ENCODE data around the gene TAC1.
"Not testable (repeated sequence)": the region's sequence is repeated elsewhere in the genome, so short reads cannot be mapped to it uniquely, and the experiment has no call there.

The TAC1 gene, protein sequence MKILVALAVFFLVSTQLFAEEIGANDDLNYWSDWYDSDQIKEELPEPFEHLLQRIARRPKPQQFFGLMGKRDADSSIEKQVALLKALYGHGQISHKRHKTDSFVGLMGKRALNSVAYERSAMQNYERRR

DNA sequence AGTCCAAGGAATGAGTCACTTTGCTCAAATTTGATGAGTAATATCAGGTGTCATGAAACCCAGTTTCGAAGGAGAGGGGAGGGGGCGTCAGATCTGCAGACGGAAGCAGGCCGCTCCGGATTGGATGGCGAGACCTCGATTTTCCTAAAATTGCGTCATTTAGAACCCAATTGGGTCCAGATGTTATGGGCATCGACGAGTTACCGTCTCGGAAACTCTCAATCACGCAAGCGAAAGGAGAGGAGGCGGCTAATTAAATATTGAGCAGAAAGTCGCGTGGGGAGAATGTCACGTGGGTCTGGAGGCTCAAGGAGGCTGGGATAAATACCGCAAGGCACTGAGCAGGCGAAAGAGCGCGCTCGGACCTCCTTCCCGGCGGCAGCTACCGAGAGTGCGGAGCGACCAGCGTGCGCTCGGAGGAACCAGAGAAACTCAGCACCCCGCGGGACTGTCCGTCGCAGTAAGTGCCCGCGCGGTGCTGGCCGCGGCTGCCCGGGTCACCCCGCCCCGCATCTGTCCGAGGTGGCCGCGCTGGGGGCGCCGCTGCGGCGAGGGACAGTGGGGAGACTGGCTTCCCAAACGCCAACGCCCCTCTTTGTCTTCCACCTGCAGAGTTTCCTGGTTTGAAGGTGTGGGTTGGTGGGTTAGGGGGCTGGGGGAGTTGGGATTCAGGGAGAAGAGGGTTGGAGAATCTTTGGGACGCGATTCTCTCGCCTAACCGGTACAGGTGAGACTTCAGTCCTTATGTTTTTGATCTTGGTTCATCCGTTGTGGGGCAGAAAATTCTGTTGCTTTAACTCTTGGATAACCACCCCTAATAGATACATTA lies at the start of gene TAC1:
Gene TAC1, plus strand, starts transcription at position 351 of the 829 bp plus-strand sequence. CDS start 527 bp downstream, outside the sequence.
- no peak for DNase-seq

DNA sequence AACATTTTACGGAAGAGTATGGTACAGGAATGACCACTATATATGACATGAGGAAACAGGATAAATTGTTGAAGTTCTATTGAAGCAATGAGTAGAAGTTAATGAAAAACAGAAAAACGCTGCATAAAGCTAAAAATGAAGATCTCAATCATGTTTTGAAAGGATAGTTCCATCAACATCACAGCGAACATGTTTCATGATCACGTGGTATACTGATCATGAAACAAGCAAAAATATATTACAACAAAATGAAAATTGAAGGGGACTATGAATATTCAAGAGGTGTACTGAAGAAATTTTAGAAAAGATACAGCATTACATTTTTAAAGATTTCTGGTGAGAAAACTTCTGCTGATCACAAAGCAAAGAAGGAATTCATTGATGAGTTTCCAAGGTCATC lies 45.9 kb upstream of the TAC1 start:
- DNase-seq, result no peak

DNA sequence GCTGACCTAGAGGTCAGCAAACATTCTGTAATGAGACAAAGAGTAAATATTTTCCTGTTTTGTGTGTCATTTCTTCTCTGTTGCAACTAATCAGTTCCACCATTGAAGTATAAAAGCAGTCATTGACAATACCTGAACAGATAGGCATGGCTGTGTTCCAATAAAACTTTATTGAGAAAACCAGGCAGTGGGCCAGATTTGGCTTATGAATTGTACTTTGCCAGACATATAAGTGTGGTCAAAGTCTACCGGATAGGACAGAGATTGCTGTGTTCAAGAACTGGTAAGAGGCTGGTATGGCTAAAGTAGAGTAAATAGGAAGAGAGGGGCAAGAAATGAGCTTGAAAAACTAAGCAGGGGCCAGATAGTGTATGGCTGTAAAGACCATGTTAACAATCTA lies 38.3 kb upstream of the TAC1 start:
- DNase-seq, result no peak

DNA sequence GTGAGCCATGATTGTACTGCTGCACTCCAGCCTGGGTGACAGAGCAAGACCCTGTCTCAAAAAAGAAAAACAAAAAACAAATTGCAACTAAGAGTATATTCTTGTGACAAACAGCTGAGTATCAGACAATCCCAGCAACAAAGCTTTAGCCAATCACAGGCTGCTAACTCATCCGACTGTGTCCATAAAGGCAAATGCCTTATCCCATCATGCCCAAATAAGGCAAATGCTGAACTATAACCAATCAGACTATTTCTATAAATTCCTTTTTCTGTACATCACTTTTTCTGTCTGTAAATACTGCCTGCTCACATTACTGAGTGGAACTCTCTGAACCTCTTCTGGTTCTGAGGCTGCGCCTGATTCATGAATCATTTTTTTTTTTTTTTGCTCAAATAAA lies 37.5 kb upstream of the TAC1 start:
- DNase-seq, result no peak

DNA sequence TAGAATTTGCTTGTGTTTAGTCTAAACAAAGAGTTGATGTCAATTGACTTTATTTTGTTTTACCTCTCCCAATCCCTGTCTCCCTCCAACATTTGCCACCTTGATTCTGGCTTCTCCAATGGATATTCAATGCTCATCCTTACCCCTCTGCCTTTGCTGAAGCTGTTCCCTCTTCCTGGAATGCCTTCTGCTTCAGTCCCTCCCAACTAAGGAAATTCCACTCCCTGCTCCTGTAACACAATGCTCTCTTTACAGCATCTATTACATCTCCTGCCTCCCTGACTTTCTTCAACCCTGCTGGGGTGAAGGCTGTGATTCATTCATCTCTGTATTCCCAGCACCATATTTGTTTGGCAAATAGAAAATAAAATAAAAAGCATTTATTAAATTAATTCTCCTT lies 34.5 kb upstream of the TAC1 start:
- no peak for DNase-seq

DNA sequence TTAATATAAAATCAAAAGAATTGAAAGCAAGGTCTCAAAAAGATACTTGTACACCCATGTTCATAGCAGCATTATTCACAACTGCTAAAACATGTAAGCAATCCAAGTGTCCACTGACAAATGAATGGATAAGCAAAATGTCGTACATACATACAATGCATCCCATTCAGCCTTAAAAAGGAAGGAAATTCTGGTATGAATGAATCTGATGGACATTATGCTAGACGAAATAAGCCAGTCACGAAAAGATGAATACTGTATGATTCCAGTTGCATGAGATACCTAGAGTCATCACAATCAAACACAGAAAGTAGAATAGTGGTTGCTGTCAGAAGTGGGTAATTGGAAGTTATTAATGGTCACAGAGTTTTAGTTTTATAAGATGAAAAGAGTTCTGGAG lies 9.5 kb upstream of the TAC1 start:
- DNase-seq, result no peak

DNA sequence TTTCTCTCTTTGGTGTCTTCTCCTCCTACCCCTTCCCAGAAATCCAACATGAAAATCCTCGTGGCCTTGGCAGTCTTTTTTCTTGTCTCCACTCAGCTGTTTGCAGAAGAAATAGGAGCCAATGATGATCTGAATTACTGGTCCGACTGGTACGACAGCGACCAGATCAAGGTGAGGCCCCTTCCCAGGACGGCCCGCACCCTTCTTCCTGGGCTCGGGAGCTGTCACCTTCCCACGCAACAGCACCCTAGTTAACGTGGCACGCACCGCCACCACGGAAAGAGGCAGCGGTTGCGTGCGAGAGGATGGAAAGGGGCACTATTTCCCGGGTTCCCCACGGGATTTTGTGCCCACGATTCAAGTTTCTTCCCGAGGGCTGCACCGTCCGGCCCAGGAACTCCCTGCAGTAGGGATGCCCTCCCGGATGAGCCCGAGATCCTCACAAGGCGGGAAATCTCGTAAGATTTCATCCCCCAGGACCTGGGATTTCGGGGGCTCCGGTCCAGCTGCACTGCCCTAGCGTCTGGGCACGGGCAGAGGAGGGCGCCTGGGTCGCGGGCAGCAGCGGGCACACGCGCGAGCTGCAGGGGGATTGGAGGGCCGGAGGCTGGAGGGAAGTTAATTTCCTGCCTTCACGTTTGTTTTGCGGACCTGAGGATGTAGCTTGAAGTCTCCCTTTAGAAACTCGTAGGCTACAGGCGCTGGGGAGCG lies 834 bp downstream of the TAC1 start:
- no peak for DNase-seq

DNA sequence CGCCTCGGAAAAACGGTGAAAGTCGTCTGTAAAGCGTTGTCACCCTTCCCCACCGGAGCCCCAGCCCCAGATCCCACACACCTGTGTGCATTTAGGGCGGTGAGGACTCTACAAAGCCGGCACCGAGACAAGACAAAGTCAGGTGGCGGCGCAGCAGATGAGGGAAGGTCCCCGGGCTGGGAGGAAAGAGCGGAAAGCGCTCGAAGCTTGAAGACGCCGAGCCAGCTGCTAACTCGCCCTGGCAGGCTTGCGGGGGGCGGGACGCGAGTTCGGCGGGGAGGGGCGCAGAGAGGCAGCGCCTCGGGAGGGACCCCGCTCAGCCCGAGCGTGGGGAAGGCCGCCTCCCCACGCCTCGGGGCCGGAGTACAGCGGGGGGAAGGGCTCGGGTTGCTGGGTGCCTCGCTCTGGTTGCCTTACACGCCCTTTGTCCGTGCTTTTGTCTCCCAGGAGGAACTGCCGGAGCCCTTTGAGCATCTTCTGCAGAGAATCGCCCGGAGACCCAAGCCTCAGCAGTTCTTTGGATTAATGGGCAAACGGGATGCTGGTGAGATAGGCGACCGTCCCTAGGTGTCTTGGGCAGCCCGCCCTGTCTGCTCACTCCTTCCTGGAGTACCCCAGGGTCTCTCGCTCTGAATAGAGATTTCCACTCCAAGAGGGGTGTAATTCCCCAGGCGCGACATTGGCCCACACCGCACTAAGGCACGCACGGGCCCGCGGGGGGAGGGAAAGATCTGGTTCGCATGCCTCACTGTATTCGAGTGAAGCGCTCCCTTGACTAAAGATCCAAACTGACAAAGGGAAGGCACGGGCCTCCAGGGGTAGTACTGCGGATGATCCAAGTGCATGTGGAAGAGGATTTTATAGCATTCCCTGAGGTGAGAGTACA lies 1.6 kb downstream of the TAC1 start:
- no peak for DNase-seq

DNA sequence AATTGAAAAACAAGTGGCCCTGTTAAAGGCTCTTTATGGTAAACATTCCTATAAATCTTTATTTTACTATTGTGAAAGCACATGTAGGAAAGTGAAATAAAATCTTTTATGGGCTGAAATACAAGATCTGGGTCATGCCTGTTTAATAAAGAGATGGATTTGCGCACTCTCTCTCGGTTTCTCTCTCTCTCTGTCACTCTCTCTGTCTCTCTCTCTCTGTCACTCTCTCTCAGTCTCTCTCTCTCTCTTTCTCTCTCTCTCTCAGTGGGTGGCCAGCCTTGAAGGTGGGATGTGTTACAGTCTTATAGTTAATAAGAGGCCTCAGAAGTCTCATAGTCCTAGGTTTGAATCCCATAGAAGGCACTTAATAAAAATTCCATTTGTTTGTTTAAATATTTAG lies 2.4 kb downstream of the TAC1 start:
- DNase-seq, result no peak

DNA sequence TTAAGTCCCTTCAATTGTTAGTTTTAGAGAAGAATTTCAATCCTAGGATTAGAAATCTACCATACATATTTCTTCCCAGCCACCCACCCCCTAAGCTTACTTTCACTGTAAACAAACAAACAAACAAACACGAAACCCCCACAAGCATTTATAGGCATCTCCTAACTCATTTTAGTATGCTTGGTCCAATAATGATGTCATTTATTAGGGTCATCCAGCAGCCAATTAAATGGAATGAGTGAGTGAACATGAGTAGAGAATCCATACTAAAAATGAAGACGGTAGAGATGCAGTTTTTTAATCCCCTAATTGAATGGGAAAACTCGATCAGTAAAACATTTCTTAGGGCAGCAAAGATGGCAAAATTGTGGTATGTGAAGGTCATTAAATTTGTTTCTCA lies 3.2 kb downstream of the TAC1 start:
- no peak for DNase-seq

DNA sequence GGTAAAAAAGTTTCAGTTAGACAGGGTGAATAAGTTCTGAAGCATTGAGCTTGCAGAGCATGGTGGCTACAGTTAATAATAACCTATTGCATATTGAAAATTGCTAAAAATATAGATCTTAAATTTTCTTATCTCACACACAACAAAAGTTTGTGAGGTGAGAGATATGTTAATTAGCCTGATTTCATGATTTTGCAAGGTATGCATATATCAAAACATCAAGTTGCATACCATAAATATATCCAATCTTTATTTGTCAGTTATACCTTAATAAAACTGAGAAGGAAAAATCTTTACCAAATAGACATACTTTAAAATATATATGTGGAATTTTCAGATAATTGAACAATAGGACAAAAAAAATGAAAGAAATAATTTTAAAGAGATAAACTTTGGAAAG lies 16.6 kb downstream of the TAC1 start:
- DNase-seq, result no peak

DNA sequence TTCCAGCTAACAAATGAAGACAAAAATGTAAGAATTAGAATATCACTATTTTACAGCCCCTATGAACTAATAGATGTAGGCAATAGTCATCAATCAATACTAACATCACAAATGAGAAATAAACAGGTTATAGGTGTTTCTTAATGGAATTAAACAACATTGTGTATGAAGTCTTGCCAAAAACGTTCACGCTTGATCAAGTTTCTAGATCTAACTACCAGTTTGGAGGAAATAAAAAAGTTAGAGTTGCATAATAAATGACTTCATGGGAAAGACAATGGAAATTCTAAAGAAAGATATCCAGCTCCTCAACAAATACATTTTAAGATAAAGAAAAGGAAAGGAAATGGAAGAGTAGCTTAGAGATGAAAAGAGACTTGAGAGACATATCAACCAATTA lies 19.7 kb downstream of the TAC1 start:
- no peak for DNase-seq

DNA sequence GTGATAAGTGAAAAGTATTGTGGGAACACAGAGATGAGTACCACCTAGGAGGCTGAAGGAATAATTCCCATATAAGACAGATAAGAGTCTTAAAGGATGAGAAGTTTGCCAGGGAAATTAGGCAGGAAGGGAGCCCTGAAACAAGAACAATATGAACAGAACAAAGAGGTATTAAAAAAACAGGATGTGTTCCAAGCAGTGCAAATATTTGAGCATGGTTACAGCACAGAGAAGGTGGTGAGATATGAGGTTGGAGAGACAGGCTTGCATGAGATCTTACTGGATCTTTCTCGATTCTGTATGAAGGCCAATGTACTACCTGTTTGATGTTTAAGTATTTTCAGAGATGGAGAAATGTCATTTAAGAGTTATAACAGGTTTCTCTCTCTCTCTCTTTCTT lies 20.3 kb downstream of the TAC1 start:
- DNase-seq, result no peak

DNA sequence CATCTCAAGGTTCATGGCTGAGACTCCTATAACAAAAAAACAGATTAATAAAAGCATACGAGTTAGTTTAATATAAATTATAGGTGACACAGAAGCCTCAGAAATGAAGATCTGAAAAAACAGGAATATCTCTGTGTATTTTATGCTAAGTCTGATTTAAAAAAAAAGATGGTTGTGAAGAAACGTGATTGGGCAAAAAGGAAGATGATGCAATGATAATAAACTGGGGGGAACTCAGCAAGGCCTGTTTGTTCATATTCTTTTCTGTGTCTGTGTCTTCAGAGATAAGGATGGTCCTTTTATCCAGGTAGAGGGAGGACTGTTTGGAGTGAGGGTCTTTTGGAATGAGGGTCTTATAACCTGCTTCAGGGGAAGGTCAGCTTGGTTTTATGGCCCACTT lies 25.9 kb downstream of the TAC1 start:
- no peak for DNase-seq

DNA sequence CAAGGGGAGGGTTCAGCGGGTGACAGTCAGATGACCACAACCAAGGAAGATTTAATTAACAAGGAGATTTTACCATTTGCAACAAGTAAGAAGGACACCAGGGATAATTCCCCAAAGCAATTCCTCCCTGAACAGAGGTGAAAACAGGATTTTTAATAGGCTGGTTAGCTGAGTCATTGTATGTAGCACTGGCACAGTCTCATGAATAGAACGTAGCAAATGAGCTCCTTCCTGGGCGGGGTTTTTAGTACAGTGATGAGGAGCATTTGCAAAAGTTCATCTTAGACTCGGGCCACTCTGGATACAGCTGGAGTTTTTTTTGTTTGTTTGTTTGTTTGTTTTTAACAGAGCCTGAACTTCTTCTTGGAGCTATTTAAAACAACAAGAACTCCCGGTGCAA lies 39.0 kb downstream of the TAC1 start:
- DNase-seq, result no peak

DNA sequence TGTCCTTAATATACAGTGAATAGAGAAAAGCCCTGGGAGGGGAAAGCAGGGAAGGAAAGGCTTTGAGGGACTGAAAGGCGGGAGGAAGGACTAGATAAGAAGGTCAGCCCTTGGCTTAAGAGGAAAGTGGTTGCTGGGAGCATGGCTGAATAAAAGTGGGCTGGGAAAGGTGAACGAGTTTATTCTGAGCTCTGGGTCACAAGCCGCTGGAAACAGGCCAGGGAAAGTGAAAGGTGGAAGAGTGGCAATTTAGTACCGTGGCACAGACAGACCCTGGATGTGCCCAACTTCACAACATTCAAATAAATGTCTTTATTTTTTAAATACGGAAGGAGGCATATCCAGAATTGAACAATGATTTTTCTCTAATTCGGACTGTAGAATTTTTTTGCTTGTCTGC lies 39.7 kb downstream of the TAC1 start:
- no peak for DNase-seq

DNA sequence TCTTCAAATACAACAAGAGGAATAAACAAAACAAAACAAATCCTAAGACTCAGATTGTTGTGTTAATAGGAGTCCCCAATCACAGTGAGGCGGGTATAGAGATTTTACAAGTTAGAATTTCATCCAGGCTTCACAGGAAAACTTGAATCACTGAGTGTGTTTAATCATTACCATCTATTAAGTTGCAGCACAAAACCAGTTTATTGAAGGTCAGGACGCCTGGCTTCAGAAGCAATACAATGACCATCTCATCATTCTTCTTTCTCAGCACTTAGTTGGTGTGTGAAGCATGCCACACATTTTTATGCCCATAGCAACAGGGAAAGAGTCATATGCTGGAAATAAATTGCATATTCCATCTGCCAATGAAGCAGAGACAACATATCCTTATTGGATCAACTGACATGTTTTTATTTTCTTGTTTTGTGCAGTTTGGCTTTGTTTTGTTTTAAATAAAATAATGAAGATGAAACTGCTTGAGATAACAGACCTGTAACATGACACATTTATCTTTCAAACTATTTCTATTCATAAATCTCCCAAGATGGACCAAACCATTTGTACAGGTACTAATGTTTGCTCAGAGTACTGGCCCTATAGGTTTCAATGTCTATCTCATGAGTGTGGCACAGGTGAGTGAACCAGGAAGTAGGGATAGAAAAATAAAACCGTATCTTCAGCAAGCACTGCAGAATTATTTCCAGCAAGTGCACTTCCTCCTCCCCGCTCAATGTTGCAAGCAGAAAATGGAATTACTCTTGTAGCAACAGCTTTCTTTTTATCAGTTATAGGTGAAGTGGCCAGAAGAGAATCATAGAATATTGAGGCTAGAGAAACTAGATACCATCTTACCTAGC lies 40.4 kb downstream of the TAC1 start:
- no peak for DNase-seq

DNA sequence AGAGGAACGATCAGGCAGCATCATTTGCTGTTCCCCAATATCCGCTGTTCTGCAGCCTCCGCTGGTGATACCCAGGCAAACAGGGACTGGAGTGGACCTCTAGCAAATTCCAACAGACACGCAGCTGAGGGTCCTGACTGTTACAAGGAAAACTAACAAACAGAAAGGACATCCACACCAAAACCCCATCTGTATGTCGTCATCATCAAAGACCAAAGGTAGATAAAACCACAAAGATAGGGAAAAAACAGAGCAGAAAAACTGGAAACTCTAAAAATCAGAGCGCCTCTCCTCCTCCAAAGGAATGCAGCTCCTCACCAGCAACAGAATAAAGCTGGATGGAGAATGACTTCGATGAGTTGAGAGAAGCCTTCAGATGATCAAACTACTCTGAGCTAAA lies 54.5 kb downstream of the TAC1 start:
- DNase-seq, result not testable (repeated sequence)

Data from CD4-positive, alpha-beta T cell treated with Interleukin-6 for 4 hours (primary cell).